HG02759 (cell line): ENCODE measurements around the gene CLEC5A.
"Not testable (repeated sequence)": the region's sequence is repeated elsewhere in the genome, so short reads cannot be mapped to it uniquely, and the experiment has no call there.

Source experiments
- ATAC-seq: cut with Tn5 transposase; IDR thresholded peaks from one replicate; pipeline ENCODE4 v1.9.1; 2021; ENCODE audit warnings: mild to moderate bottlenecking, moderate library complexity; ENCODE audit not compliant: unreplicated experiment

Gene CLEC5A

GRCh38 chr7:141949451-141949850, 2.7 kb upstream of the CLEC5A start:
- ATAC-seq: no peak

DNA sequence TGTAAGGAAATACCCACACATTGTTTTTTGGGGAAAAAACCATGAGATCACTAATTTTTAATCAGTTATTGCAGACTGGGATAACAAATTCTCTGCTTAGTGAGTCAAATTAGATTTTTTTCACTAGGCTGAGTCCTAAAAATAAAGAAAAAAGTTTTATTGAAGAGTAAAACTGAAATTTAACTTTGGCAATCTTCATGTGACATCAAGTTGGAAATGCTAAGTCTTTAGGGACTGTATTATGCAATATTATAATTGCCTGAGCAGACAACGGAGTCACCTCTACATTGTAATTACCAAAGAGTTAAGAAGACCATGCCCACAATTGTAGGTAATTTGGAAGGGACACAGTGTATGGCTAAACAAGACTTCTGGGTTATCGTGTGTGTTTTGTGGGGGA, 2.2 kb upstream of the CLEC5A start:
- ATAC-seq: no peak

- ATAC-seq: no peak
Measured at GRCh38 chr7:141945356-141945755, 1.4 kb downstream of the CLEC5A start.

DNA sequence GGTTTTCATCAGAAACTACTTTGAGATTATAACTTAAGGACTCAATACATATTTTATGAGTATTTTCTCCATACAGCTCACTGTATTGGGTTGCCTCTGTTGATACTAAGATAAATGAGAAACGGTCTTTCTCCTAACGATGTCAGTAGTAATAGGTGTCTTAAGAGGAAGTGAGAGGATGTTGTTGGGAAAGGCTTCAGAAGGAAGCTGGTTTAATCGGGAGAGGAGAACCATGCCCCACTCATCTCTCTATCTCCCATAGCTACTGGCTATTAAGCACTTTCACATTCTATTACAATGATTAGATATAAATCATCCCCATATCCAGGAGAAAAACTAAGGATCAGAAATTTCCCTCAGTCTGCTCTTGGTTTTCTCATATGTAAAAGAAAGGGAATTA, 2.0 kb downstream of the CLEC5A start:
- ATAC-seq: no peak

GRCh38 chr7:141943846-141944245, 2.9 kb downstream of the CLEC5A start:
- no peak for ATAC-seq

DNA sequence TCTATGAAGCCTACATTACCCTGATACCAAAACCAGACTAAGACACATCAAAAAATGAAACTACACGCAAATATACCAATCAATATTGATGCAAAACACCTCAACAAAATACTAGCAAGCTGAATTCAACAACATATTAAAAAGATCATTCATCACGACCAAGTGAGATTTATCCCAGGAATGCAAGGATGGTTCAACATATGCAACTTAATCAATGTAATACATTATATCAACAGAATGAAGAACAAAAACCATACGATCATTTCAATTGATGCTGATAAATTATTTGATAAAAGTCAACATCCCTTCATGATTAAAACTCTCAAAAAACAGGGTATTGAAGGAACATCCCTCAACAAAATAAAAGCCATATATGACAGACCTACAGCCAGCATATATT, 5.7 kb downstream of the CLEC5A start:
- no peak for ATAC-seq

DNA sequence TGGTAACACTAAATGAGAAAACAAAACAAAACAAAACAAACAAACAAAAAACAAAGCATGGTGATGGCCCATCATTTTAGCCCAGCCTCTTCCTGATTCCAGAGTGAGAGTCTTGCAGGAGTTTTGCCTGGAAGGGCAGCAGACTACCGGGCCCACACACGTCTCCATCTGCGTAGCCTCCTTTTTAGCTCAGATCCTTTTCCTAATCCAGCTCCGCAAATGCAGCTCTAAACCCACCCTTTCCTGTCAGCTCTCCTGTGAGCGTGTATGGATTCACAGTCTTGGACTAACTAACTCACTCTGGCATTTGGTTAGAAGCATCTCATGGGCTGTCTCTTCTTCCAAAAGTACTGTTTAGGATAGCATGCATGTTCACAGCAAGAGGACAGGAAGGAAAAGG, 16.6 kb downstream of the CLEC5A start:
- no peak for ATAC-seq

GRCh38 chr7:141928845-141929195, 18.0 kb downstream of the CLEC5A start:
- no peak for ATAC-seq

DNA sequence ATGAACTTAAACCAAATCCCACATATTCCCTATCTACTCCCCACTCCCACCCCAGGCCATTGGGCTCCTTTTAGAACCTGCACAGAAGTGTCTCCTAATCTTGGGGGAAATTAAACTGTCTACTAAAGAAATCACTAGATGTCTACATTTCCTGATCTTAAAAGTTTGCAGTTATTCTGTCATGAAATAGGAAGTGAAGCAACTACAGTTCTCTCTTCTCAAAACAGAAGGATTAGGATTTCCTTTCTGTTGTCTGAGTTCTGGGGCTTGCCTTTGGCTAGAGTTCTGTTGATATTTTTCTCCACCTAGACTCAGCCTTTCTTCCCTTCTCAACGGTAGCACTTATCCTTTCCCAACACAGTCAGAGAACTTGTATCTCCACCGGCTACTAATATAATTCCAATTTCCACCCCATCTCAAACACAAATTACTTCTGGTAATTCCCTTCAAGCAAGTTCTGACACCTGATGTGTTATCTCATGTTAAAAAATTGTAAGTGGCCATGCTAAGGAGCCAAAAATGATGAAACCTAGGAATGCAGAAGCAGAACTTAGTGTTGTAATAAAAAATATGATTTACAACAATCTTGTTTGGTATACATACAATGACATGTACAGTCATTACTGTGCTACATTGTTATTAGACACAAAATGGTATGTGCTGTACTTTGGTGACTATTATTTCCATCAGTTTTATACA, 18.5 kb downstream of the CLEC5A start:
- ATAC-seq: no peak

- no peak for ATAC-seq
Measured at GRCh38 chr7:141920281-141920680, 26.5 kb downstream of the CLEC5A start.

- no peak for ATAC-seq
Measured at GRCh38 chr7:141916099-141916498, 30.7 kb downstream of the CLEC5A start, which contains the start of gene OR9A4. TSS of gene OR9A4 (plus strand) at chr7:141916399. CDS start at chr7:141918876, 2,477 bp downstream.

DNA sequence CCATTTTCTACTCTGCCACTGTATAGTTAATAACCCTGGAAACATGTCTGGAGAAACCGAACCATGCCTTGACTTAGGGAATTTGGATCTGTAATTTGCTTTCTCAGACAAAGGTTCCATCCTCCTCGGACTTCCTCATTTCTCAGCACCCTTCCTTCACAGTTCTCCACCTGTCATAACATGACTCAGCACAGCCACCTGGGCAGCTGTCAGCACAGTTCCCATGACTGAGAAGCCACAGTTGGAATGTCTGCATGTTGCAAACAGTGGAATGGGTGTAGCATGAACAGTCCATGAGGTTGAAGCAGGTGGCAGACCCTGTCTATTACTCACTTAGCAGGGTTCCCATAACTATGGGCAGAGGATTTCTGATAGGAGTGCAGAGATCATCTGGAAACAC, 31.2 kb downstream of the CLEC5A start:
- ATAC-seq: peak; percentile 71

DNA sequence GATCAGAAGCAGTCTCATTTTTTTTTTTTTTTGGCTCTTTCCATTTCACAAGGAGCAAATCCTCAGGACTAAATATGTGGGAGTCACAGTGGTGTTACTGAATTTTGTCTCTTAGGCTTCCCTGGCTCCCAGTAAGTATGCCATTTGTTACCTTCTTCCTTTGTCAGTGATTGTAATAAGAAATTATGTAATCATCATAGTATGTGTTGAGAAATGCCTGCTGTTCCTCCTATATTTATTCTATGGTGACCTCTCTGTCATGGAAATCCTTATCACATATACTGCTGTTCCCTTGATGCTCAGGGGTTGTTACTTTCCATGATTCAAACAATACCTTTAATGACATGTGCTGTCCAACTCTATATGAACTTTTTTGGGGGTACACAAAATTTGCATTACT, 35.4 kb downstream of the CLEC5A start:
- no peak for ATAC-seq

DNA sequence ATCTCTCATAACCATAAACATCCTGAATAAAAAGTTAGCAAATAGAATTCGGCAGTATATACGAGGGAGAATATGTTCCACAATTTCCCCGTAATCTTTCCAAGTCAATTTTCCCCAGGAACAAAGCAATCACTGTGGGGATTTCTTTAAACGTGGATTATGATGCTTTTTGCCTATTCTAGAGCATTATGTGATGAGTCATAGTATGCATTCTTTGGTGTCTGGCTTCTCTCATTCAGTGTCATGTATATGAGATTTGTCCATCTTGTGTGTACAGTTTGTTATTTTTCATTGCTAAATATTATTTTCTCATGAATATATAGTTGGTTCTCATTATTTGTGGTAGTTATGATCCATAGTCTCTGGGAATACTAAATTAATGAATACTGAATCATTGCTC, 40.5 kb downstream of the CLEC5A start:
- no peak for ATAC-seq

DNA sequence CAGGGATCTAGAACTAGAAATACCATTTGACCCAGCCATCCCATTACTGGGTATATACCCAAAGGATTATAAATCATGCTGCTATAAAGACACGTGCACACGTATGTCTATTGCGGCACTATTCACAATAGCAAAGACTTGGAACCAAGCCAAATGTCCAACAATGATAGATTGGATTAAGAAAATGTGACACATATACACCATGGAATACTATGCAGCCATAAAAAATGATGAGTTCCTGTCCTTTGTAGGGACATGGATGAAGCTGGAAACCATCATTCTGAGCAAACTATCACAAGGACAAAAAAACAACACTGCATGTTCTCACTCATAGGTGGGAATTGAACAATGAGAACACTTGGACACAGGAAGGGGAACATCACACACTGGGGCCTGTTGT, 47.4 kb downstream of the CLEC5A start:
- ATAC-seq: not testable (repeated sequence)

- no peak for ATAC-seq
Measured at GRCh38 chr7:141891336-141891735, 55.4 kb downstream of the CLEC5A start.

DNA sequence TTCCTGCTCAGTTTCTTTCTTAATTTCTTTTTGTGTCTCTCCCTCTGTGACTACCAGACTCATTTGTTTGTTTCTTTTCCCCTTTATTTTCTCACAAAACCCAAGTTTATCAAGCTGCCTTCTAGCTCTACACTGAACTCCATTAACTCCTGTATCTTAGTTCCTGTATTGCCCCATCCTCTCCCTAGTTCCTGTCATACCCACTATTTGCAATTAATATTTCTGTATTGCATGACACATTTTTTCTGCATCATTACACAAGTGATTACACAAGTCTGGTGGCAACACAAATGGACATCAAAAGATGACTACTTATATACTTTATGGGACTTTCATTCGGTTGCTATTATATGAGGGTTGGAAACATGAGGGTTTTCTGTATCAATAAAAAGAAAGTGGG, 57.5 kb downstream of the CLEC5A start:
- ATAC-seq: no peak

DNA sequence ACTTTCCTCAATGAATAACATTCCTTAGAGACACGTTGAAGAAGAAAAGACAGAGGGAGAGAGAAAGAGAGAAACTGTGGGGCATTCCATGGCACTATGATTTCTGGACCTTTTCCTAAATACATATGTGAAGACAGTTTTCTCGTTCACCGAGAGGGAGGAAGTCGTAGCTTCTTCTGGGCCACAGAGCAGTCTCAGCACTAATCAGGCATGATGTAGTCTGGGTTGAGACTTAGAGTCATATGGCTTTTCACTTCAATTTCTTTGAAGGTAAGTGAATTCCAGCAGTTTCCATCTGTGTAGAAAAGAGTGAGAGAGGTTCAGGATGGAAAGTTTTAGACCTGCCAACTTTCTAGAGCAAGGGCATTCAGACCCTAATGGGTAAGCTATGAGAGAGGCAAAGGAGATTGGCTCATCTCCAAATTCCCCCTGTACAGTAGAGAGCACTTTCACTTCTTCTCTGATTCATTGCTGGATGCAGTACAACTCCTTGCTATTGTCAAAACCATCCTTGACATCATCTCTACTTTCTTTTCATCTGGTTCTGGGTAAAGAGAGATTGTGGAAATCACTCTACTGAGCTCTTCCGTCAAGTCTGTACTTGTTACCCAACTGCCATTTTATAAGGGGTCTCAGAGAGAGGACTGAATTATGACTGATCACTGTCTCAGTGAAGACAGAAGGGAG, 62.1 kb downstream of the CLEC5A start:
- peak; percentile 91 for ATAC-seq

DNA sequence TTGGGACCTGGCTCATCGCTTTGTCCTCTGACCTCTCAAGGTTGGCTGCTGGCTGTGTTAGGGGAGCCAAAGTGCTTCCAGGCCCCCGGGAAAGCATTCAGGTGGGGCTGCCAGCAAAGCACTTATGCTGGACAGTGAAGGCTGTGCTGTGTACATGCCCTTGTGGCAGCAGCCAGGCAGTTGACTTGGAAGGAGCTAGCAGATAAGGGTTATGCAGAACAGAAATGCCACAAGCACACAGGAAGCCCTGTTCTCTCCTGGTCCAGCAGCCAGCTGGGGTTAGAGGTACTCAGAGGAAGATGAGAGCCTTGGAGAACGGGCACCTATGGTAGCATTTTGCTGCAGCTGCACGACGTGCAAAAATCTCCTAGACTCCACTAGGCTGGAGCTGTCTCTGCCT, 65.8 kb downstream of the CLEC5A start:
- no peak for ATAC-seq

DNA sequence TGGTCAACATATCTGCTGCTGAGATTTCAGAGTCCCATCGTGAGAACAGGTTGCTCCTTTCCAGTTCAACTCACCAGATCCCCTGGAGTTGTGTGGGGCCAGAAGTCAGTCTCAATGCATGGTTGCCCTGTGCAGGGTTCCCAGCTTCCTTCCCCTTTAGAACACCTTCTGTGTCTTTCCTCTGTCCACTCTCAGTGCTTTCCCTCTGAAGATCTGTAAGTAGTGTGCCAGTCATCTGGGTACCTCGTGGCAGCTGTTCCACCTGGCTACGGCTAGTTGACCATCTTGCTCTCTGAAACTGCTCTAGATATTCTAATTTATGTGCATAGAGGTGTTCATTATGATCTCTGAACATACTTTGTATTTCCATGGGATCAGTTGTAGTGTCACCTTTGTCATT, 69.4 kb downstream of the CLEC5A start:
- no peak for ATAC-seq
